ENCODE measurements around the gene IER5L. TPM values are rescaled to one million over a fixed set of nuclear protein-coding genes. Genes with fewer than 3 reads are reported as not detected.
"Not testable (repeated sequence)": the region's sequence is repeated elsewhere in the genome, so short reads cannot be mapped to it uniquely, and the experiment has no call there.

Gene IER5L
- total RNA-seq, 1 experiment from 2014 or later: 75.3 TPM

DNA sequence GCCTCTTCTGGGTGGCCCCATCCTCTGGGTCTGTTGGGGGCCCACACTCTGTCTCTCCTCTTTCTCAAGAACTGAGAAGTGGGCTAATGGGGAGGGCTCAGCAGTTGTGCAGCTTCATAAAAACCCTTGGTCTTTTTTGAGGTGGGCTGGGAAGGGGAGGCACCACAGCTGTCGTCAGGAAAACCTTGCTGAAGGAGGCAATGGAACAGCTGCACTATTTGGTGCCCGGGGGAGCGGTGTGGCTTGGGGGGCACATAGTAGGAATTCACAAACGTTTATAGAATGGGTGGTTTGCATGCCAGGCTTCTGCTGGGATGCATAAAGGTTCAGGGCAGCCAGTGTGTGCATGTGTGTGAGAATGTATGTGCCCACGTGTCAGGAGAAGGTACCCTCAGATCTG is 3.2 kb upstream of the IER5L start:
- DNase-seq (ENCODE audit: low read depth): no peak

DNA sequence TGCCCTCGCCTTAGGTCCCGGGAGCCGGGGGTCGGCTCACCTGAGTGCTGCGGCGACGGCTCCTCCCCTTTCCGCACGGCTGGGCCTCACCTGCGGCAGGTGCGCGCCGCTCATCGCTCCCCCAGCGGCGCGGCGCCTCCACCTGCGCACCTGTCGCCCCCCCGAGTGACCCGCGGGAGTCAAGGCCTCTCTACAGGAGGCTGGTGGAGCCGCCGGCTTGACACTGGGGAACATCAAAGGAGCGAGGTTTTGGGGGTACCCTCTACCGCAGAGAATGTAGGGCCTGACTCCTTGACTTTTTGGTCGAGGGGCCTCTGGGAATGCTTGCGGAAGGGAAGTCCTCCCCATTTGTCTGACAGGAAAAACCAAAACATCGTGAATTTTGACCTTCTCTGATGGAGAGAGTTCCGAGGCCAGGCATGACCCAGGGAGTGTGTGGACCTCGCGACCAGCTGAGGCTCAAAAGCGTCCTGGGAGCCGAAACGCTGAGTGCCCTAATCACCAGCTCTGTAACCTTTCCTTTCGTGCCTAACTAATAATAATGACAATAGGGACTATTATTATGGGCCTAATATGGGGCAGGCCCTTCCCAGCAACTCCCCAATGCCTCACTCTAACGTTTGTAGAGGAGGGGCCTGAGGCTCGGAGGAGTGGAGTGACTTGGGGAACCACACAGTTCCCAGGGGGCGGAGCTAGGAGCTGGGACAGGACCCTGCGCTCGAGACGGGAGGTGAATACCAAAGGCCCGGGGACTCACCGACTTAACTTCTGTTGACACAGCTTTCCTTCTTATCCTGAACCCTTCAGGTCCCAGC is 714 bp upstream of the IER5L start:
- DNase-seq (ENCODE audit: low read depth): no peak

DNA sequence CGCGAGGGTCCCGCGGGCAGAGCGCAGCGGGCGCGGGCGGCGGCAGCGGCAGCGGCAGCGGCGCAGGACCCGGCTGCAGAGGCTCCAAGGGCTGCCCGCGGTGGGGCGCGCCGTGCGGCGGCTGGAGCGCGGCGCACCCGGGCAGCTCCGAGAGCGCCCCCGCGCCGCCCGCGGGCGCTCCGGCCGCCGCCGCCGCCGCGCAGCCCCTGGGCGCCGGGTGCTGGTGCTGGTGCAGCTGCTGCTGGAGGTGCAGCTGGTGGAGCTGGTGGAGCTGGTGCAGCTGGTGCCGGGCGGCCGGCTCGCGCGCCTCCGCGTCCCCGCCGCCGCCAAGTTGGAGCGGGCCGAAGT is 644 bp downstream of the IER5L start:
- no peak for DNase-seq (ENCODE audit: low read depth)

DNA sequence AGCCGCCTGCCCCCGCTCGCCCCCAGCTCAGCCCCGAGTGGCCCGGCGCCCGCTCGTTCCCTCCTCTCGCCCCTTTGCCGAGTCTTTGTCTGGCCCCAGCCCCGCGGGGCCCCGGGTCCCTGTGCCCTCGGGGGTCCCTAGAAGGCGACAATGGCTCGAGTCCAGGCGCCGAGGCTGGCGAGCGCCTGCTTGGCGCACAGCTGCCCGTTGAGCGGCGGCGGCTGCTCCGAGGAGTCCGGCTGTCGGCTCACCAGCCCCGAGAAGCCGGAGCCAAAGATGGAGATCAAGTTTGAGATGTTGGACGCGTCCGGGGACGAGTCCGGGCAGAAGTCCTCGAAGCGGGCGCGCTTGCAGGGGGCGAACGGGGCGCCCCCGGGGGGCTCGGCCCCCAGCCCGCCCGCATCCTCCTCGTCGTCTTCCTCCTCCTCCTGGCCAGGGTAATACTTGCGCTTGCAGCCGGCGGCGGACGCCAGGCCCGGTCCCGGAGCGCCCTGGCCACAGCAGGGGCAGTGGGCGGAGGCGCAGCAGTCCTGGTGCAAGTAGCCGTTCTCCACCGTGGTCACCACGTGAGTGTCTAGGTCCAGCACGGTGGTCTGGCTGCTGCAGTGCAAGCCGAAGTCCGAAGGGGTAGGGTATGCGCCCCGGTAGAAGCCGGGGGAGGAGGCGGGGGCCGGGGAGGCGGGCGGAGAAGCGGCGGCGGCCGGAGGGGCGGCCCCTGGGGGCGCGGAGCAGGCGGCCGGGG is 1.2 kb downstream of the IER5L start:
- peak; percentile 44 for DNase-seq (ENCODE audit: low read depth)

DNA sequence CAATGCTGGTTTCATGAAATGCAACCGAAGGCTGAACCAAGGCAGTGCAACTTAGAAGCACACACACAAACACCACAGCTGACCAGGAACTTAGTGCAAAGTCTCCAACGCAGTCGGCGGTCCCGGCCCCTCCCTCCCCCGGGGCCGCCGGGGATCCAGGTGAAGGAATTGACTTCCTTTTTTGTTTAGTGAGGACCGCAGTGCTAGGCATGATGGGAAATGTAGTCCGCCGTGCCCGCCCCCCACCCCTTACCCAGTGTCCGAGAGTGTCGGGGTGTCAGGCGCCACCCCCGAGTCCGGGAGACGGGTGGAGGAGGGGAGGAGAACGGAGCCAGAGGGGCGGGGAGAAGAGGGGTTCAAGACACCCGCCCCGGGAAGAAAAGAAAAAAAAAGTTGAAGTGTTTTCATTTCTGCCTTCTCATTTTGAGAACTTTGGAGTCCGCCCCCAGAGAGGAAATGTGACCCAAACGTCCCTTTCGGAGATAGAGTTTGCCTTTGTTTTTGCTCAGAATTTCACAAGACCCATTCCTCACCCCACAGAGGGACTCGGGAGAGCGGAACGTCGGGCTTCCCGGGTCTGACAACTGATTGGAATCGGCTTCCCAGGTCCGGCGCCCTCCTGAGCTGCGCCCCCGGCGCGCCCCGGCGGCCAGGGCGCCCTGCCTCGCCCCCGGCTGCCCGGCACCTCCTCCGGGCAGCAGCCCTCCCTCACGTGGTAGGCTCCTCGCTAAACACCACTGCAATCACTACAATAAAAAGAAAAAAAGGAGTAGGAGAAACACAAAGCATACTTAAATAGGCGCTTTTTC is 2.0 kb downstream of the IER5L start:
- peak; percentile 97 for DNase-seq (ENCODE audit: low read depth)

DNA sequence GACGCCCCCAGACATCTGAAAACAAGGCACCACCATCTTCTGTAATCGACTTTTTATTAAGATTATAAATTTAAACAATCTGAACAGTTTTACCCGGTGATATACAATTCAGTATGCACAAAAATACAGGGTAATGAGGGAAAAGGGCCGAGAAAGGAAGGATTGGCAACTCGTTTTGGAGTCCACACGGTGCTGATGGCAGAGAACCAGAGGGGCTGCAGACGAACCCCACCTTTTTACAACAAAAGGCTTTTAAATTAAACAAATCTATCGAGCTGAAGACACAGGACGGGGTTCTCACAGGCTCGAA is 2.6 kb downstream of the IER5L start:
- no peak for DNase-seq (ENCODE audit: low read depth)

DNA sequence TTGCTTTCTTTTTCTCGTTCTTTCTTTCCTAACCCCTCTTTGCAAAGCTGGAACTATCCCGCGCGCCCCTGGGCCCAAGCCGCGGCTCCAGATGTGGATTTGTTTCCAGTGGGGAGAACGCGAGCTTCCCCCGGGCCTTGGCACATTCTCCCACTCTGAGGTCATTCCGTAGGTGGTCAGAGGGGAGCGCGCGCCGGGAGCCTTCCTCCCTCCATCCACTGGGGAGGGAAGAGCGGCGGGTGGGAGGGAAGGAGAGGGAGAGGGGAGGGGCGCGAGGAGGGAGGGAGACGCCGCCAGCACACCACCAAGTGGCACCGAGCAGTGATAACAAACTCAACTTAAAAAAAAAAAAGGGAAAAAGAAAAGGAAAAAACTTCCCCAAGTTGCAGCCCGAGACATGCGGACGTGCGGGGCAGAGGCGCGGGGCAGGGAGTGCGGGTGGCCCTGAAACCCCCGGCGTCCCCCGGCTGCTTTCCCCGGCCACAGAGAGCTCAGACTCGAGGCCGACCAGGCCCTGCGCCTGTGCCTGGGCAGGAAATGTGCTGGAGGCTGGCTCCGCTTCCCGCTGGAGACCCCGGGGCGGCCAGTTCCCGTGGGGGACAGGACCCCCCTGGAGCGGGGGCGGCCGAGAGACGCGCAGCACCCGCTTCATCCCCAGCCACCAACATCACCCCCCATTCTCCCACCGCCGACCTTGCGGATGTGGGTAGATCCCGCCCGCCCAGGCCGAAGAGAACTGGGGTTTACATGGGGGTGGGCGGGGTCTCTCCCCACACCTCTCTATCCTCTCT is 3.1 kb downstream of the IER5L start:
- peak; percentile 92 for DNase-seq (ENCODE audit: low read depth)

DNA sequence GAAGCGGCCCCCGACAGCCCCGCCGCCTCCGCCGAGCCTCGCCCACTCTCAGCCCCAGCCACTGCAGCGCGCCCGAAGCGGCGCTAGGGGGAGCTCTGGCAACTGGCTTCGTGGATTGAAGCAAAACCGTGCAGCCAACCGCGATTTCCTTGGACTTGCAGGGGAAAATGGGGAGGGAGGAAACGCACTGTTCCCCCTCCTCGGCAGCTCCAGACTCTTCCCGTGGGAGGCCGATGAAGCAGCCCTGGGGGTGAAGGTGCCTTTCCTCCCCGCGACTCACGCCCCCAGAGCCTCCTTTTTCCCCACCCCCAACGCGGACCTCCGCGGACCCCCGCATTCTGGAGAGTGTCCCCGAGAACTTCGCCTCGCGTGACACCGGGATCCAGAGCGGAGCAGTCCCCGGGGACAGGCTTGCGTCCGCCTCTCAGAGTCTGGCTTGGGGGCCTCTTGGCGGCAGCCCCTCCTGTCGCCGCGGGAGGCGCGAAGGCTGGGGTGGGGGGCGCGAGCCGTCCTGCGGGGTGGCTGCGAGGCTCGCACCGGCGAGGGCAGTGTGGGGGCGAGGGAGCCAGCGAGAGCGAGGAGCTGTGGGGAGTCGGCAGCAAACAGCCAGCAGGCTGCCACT is 3.8 kb downstream of the IER5L start:
- peak; percentile 92 for DNase-seq (ENCODE audit: low read depth)

DNA sequence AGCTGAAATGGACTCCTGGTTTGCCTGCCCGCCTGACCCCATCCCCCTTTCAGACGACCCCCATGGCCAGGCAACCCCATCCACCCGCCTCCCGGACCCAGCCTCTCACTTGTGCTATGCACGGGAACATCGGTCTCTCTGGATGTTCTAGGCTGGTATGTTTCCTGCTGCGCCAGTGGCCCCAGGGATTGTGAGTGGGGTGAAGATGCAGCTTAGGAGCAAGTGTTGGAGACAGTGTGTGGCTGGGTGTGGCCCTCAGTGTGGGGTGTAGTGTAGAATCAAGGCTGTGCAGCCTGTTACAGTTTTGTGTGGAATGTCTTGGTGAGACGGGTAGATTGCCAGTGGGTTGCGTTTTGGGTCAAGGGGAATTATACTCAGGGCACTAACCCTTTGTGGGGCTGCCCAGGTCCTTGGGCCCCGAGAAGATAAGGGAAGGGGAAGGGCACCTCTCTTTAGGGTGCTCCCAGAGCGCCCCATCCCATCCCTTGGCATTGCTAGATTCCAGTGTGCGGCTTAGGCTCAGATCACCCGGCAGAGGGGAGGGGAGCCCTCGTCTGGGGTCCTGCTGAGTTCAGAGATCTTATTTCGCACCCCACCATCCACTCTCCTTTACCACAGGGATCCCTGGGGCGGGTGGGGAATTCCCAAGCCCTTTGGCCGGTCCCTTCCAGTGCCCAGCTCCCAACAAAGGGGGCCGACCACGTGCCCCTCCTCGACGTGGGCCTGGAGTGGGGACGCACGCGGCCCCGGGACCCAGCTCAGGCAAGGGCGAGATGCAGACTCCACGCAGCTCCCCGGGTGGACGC is 4.6 kb downstream of the IER5L start:
- no peak for DNase-seq (ENCODE audit: low read depth)

DNA sequence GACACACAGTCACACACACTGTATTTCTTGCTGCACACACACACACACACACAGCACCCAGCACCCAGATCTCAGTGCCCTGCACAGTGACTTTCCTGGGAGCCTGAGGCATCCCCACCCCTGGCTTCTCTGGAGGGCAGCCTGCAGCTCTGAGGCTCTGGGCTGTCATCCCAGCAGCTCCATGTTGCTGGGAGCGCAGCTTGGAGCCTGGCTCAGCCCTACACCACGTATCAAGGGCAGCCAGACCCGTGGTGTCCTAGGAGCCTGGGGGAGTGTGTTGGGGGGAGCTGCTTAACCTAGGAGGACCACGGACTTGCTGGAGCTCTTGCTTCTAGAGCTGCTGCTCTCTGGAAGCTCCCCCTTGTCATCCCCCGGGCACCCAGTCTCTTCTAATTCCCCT is 5.2 kb downstream of the IER5L start:
- no peak for DNase-seq (ENCODE audit: low read depth)

DNA sequence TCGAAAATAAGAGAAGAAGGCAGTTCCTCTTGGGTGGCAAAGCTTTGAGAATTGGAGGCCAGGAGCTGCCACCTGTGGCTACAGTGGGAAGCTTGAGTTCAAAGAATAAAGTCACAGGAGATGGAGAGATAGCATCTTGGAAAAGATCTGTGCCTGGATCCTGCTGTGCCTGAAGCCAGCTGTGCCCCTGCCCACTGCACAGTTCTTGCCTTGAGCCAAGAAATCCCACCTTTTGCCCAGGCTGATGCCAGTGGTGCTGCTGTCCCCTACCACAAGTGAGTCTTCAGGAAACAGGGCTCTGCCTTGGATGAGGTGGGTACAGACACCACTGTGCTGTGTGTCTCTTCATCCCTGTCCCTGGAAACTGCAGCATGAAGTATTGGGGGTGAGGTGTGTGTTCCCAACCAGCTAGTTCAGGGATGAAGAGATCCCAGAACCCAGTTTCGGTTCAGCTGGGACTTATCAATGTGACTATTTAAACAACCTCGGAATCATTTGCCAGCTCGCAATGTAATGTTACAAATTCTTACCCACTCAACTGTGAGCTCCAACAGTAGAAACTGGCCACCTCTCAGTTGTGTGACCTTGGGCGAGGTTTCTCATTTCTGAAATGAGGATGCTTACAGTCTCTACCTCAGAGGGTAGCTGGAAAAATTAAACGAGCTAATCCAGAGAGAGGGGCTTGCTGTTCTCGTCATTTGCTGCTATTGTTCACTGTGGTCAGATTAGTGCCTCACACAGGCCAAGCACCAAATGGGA is 5.9 kb downstream of the IER5L start:
- DNase-seq (ENCODE audit: low read depth): no peak

DNA sequence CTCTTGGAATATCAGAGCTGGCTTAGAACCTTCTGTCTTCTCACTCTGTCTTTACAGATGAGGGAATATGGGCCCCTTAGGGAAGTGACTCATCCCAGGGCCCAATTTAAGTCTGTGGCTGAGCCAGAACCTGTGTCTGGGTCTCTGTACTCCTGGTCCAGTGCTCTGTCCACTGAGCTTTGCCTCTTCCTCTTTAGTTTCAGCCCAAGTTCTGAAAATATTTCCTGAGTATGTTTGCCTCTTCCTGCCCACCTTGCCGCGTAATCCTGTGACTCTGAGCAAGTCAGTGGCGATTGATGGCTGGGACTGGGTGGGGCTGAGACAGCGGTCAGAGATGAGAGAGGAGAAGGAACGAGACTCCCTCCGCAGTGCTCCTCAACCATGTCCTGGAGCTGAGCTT is 7.8 kb downstream of the IER5L start:
- DNase-seq (ENCODE audit: low read depth): peak; percentile 73

DNA sequence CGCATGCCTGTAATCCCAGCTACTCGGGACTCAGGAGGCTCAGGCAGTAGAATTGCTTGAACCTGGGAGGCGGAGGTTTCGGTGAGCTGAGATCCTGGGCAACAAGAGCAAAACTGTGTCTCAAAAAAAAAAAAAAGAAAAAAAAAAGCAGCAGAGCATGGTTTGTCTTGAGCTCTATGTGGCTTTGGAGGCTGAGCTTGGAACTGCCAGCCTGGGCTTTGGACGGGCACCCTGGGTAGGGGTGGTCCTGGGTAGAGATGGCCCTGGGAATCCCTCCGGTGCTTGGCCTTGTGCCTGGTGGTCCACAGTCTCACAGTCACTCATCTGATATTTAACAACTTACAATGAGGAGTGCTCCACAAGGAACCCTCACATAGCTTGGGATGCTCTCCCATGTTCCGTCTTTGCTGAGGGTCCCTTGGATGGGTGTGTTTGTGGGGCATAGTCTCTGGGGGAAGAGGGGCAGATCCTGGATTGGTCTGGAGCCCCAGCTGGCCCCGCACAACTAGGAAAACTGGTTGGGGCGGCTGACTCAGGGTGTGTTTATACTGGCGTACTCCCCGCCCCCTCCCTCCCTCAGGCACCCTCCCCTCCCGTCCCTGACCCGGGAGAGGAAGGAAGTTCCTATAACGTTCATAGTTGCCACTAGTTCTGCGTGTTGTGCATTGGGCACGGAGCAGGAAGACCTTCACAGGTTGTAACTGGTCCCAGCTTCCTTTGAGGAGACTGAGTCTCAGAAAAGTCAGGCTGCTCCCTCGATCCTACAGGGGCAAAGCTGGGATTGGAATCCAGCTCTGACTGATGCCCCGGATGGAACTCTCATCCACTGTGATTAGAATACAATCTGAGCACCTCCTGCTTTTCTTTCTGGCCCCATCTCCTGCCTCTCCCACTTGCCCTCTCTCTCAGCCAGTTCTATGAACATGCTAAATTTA is 11.2 kb downstream of the IER5L start:
- peak; percentile 88 for DNase-seq (ENCODE audit: low read depth)

DNA sequence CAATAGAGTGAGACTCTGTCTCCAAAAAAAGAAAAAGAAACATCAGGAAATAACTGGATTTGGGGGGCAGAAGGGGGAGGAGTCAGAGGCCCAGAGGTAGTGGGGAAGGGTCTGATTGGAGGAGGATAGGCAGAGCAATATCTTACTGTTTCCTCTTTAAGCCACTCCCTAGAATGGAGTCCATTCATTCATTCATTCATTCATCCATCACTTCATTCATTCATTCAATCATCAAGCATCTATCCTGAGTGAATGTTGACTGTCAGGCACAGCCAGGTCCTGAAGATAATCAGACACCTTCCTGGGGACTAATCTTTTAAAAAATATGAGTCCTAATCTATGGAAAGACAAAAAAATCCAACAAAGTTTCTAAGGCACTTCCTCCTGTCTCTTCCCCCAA is 12.9 kb downstream of the IER5L start:
- DNase-seq (ENCODE audit: low read depth): no peak

DNA sequence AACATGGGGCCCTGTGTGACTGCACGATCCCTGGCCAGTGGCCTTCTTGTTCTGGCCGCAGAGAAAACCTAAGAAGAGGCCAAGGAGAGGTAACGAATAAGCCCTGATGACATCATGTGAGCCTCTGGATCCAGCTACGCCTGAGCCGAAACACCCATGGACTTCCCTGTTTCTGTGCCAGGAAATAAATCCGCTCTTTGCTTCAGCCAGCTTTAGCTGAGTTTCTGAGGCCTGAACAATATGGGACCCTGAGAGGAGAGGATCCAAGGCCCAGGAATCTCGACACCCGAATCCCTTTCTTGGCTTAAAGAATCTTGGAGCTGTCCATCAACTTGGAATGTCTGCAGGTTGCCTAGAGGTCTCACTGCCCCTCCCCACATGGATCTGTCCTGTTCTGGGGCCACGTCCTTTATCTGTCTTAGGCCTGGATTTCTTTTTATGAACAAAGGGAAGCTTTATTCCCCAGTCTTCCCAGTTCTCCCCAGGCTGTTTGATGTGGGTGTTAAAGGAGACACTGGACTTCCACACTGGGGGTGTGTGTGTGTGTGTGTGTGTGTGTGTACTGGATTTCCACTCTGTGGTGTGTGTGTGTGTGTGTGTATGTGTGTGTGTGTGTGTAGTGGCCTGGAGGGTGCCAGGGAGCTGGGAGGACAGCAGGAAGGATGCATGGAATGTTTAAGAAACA is 13.7 kb downstream of the IER5L start:
- DNase-seq (ENCODE audit: low read depth): no peak

DNA sequence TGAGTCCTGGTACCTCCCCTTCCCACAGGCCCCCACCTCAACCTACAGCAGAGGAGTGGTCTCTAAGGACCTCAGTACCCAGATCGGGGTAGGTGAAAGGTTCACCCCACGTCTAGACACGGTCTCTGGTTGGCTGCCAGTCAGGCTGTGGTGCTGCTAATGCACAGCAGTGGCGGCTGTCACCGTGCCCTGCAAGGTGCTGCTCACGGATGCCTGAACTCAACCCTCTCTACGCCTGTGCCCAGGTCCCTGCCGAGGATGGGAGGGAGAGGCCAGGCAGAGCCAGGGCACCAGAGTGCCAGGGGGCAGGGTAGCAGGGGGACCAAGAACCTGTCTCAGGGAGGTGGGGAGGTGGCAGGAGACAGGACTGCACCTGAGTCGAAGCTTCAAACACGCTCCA is 14.3 kb downstream of the IER5L start:
- DNase-seq (ENCODE audit: low read depth): no peak

DNA sequence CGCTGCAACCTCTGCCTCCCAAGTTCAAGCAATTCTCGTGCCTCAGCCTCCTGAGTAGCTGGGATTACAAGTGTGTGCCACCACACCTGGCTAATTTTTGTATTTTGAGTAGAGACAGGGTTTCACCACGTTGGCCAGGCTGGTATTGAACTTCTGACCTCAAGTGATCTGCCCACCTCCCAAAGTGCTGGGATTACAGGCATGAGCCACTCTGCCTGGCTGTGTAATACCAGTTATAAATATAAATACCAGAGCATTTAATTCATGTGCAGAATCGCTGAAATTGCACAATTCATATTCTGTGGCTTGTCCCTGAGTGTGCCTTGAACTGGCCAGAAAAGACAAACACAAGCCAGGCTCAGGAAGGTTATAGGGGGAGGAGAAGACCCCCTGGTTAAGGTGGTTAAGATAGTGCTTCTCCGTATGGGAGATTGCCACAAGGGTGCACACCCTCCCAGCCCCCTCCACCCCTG is 14.8 kb downstream of the IER5L start:
- not testable (repeated sequence) for DNase-seq (ENCODE audit: low read depth)

Data from M059J (cell line).